ENCODE results near the gene BTBD2. TPM values are rescaled to one million over a fixed set of nuclear protein-coding genes. Genes with fewer than 3 reads are reported as not detected.
A peak's percentile ranks its signal among the peaks of the same experiment; 100 is the strongest.

BTBD2 gene
- polyA plus RNA-seq, 1 donor = 87.4 TPM

DNA sequence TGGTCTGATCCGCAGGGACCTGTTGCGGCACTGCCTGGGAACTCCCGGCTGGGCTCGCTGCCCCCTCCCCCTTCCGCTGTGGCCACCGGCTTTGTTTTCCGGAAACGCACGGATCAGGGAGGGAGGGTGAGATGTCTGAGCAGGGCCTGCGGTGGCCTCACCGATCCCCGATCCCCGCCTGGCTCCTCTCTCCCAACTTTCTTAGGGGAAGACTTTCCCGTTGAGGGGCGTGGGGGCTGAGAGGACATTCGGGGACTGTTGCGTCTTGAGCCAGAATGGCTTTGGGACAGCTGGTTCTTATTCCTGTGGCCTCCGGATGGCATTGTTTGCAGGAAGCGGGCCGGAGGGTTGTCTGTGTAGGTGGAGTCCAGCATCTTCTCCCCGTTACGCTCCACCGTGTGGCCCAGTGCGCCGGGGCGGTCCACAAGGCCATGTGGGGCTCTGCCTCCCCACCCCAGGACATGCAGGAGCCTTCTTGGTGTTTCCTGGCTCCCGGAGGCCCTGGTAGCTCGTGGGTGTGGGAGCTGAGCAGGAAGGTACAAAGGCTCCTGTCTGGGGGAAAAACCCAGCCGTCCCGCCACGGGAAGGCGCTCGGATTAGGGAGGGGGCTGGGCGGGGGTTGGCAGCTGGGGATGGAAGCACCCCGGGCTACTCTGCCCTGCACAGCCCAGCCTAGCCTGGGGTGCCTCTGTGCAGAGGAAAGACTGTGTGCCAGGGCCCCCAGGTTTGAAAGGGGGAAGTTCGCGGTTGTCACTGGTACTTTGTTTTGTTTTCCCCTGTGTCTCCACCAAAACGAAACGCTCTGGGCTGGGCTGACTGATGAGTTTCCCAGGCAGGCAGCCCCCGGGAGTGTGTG, 73.2 kb downstream of the BTBD2 start:
- DNase-seq = peak; percentile 69

GRCh38 chr19:1941146-1942077, 74.1 kb downstream of the BTBD2 start, which contains the start of gene CSNK1G2:
TSS of gene CSNK1G2 (plus strand) at chr19:1941172. CDS start at chr19:1969773, 28,601 bp downstream.
- DNase-seq = no peak

DNA sequence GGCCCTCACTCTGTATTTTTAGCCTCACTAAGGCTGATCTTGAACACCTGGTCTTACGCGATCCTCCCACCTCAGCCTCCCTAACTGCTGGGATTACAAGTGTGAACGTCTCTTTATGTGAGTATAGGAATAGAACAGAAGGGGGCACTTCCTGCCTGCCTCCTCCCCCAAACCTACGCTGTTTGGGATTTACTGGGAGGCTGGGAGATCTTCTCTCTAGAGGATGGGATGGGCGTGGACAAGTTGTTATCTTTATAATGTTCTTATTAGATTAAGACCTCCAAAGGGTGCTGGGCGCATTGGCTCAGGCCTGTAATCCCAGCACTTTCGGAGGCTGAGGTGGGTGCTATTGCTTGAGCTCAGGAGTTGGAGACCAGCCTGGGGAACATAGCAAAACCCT, 77.4 kb downstream of the BTBD2 start:
- no peak for DNase-seq

- DNase-seq = no peak
Observed at GRCh38 chr19:1936916-1937610, 78.5 kb downstream of the BTBD2 start.

GRCh38 chr19:1936430-1936829, 79.1 kb downstream of the BTBD2 start:
- DNase-seq = no peak

DNA sequence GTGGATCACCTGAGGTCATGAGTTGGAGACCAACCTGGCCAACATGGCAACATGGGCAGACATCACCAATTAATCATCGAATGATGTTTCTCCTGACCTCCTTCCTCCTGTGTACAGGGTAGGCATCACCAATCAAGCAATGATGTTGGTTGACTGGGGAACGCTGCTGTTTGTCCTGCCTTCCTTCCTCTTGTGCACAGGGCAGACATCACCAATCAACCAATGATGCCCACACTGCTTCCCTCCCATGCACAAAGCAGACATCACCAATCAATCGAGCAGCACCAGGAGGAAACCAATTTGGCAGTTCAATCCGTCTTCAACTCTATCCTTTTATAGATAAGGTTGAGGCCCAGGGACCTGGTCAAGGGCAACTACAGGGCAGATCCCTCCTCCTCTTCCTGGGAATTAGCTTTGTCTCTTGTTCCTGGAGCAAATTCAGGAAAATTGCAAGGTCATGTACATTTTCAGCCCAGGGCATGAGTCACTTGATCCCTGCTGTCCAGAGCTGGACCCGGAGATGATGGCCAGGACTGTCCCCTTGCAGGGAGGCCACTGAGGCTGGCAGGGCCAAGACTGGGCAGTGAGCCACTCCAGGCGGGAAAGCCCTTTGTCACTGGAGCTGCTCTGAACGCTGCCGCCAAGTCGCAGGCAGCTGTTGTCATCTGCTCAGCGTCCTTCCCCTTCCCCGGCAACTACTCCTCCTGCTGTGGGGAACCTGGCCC, 79.9 kb downstream of the BTBD2 start:
- no peak for DNase-seq

Other genes starting within 250 kb of the BTBD2 start
- gene ATP8B3, start 203.4 kb downstream of the BTBD2 start, polyA plus RNA-seq (ENCODE audit: insufficient read length) = 0.85 TPM
- gene REXO1, start 167.2 kb downstream of the BTBD2 start, polyA plus RNA-seq (ENCODE audit: insufficient read length) = 29.0 TPM
- gene KLF16, start 152.1 kb downstream of the BTBD2 start, polyA plus RNA-seq (ENCODE audit: insufficient read length) = 4.5 TPM
- 29.3 TPM for gene ABHD17A, start 130.2 kb downstream of the BTBD2 start, polyA plus RNA-seq (ENCODE audit: insufficient read length)
- gene ADAT3, start 110.3 kb downstream of the BTBD2 start, polyA plus RNA-seq (ENCODE audit: insufficient read length) = 2.4 TPM
- gene SCAMP4, start 110.3 kb downstream of the BTBD2 start, polyA plus RNA-seq (ENCODE audit: insufficient read length) = 67.5 TPM
- gene CSNK1G2, start 74.5 kb downstream of the BTBD2 start, polyA plus RNA-seq (ENCODE audit: insufficient read length) = 45.0 TPM
- gene MKNK2, start 35.5 kb upstream of the BTBD2 start, polyA plus RNA-seq (ENCODE audit: insufficient read length) = 54.4 TPM
- 22.8 TPM for gene MOB3A, start 80.6 kb upstream of the BTBD2 start, polyA plus RNA-seq (ENCODE audit: insufficient read length)
- gene IZUMO4, start 81.2 kb upstream of the BTBD2 start, polyA plus RNA-seq (ENCODE audit: insufficient read length) = 6.2 TPM
- gene AP3D1, start 135.9 kb upstream of the BTBD2 start, polyA plus RNA-seq (ENCODE audit: insufficient read length) = 110 TPM
- 33.6 TPM for gene DOT1L, start 148.2 kb upstream of the BTBD2 start, polyA plus RNA-seq (ENCODE audit: insufficient read length)
- 56.2 TPM for gene PLEKHJ1, start 220.6 kb upstream of the BTBD2 start, polyA plus RNA-seq (ENCODE audit: insufficient read length)
- gene SF3A2, start 221.1 kb upstream of the BTBD2 start, polyA plus RNA-seq (ENCODE audit: insufficient read length) = 66.1 TPM
- gene AMH, start 233.6 kb upstream of the BTBD2 start, polyA plus RNA-seq (ENCODE audit: insufficient read length) = 3.2 TPM
- 0.60 TPM for gene JSRP1, start 240.7 kb upstream of the BTBD2 start, polyA plus RNA-seq (ENCODE audit: insufficient read length)